CD4-positive, alpha-beta T cell (primary cell): ENCODE results near the gene MRPS35. TPM values are rescaled to one million over a fixed set of nuclear protein-coding genes. Genes with fewer than 3 reads are reported as not detected.

Experiments
- ATAC-seq: fragments of 200-7000 bp; cut with Tn5 transposase; one replicate; pipeline ENCODE4 v1.10.0; 2022; ENCODE audit warnings: mild to moderate bottlenecking; ENCODE audit not compliant: poor library complexity
- CTCF ChIA-PET: fragments of 350-600 bp; sonication (Branson Sonifier 250); formaldehyde crosslinking; loops from one replicate; lab custom pipeline; 2021; ENCODE audit warnings: antibody characterized with exemption, inconsistent platforms; lab: Charles Lee
- POLR2A ChIA-PET: fragments of 350-600 bp; sonication (Branson Sonifier 250); formaldehyde crosslinking; loops from one replicate; lab custom pipeline; 2021; ENCODE audit warnings: antibody characterized with exemption, inconsistent platforms; lab: Charles Lee
- DNase-seq, 14 experiments: peaks; one replicate each; pipeline ENCODE4 v3.0.0-alpha.2; 2013 to 2020; ENCODE audit warnings: mixed read lengths in 2 of 14
- H3K27ac ChIP-seq, 2 donors: one replicate each; pipeline versions ENCODE4 v1.5.1 to v1.7.0; 2013; ENCODE audit warnings: low read length in 2 of 2, low read depth in 1 of 2, mild to moderate bottlenecking in 1 of 2
- H3K27me3 ChIP-seq, 2 experiments: 1 replicate in 1 of 2; 2 replicates in 1 of 2; pipeline versions ENCODE4 v1.6.1 to v1.7.0; 2013; ENCODE audit warnings: low read length in 2 of 2, control low read depth in 1 of 2, mild to moderate bottlenecking in 1 of 2, moderate library complexity in 1 of 2; ENCODE audit not compliant: insufficient read depth in 2 of 2, control insufficient read depth in 1 of 2
- H3K36me3 ChIP-seq: one replicate; pipeline ENCODE4 v1.6.1; 2013; ENCODE audit warnings: low read length, control low read depth; ENCODE audit not compliant: insufficient read depth
- H3K4me1 ChIP-seq: one replicate; pipeline ENCODE4 v1.6.1; 2013; ENCODE audit warnings: low read length, control low read depth; ENCODE audit not compliant: insufficient read depth
- H3K4me3 ChIP-seq: one replicate; pipeline ENCODE4 v1.5.1; 2013; ENCODE audit warnings: mild to moderate bottlenecking, low read length, moderate library complexity
- H3K9me3 ChIP-seq, 2 experiments: 1 replicate in 1 of 2; 2 replicates in 1 of 2; pipeline versions ENCODE4 v1.6.1 to v1.7.0; 2013; ENCODE audit warnings: low read length in 2 of 2, mild to moderate bottlenecking in 2 of 2, control low read depth in 1 of 2, moderate library complexity in 1 of 2; ENCODE audit not compliant: control insufficient read depth in 1 of 2, insufficient read depth in 1 of 2
- H3K27ac Mint-ChIP-seq: one replicate; pipeline ENCODE4 v1.8.0; 2020; ENCODE audit warnings: mixed read lengths
- H3K27me3 Mint-ChIP-seq: one replicate; pipeline ENCODE4 v1.8.0; 2021; ENCODE audit warnings: mixed read lengths
- H3K36me3 Mint-ChIP-seq: one replicate; pipeline ENCODE4 v1.8.0; 2021; ENCODE audit warnings: low read depth, mixed read lengths
- H3K4me1 Mint-ChIP-seq: one replicate; pipeline ENCODE4 v1.8.0; 2021; ENCODE audit warnings: low read depth, mixed read lengths
- H3K4me3 Mint-ChIP-seq: one replicate; pipeline ENCODE4 v1.8.0; 2020; ENCODE audit warnings: mild to moderate bottlenecking, mixed read lengths
- H3K9me3 Mint-ChIP-seq: one replicate; pipeline ENCODE4 v1.8.0; 2020; ENCODE audit warnings: mixed read lengths
- intact Hi-C, 2 experiments: fragments of 100-400 bp; cut with DNase I in 1 of 2; cut with micrococcal nuclease in 1 of 2; formaldehyde crosslinking; loops; one replicate each; pipeline versions ENCODE4 v1.15.1 to v1.9.0; 2023 to 2025; cut with DNase I, micrococcal nuclease
- total RNA-seq, 174 experiments: library from RNA in 2 of 174; stranded (reverse) in 2 of 174; gene quantifications; one replicate each; pipeline ENCODE4 v1.2.3 and lab custom pipeline; 2021 to 2026
- TF ChIP-seq, protein P1 (sequence below): fragments of 200-600 bp; IDR thresholded peaks from one replicate; pipeline ENCODE4 v1.8.0; 2022; ENCODE audit warnings: antibody characterized with exemption, mild to moderate bottlenecking

Gene MRPS35
- total RNA-seq, 2 experiments from 2014 or later: 22.1 to 23.9 TPM

DNA sequence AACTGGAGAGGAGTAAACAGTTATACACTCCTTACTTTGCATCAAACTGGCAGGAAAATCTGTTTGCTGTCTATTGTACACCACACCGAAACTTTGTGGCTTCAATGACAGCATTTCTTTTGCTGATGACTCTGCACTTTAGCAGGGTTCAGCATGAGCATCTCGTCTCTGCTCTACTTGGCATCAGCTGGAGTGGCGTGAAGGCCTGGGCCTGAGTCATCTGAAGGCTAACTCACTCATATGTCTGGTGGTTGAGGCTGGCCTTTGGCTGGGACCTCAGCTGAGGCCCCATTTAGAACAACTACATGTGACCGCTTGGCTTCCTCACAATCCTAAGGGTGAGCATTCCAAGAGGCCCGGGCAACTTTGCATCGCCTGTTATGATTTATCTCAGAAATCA is 43.1 kb upstream of the MRPS35 start:
- DNase-seq (peak in 1 of 14 experiments; percentile 5), ATAC-seq (no peak)
- H3K9me3 ChIP-seq: no peaks in the 10 kb centered on the region
- no peaks in the 10 kb centered on the region for H3K9me3 Mint-ChIP-seq
- H3K27ac Mint-ChIP-seq: no peak overlapping the region
- H3K27ac ChIP-seq: no peak overlapping the region
- no peak overlapping the region for H3K4me3 Mint-ChIP-seq
- H3K4me1 ChIP-seq: no peaks in the 10 kb centered on the region
- H3K36me3 ChIP-seq: no peaks in the 10 kb centered on the region
- H3K4me3 ChIP-seq: no peak overlapping the region
- peaks cover 16% of the 10 kb centered on the region for H3K36me3 Mint-ChIP-seq
- TF ChIP-seq, protein P1, sequence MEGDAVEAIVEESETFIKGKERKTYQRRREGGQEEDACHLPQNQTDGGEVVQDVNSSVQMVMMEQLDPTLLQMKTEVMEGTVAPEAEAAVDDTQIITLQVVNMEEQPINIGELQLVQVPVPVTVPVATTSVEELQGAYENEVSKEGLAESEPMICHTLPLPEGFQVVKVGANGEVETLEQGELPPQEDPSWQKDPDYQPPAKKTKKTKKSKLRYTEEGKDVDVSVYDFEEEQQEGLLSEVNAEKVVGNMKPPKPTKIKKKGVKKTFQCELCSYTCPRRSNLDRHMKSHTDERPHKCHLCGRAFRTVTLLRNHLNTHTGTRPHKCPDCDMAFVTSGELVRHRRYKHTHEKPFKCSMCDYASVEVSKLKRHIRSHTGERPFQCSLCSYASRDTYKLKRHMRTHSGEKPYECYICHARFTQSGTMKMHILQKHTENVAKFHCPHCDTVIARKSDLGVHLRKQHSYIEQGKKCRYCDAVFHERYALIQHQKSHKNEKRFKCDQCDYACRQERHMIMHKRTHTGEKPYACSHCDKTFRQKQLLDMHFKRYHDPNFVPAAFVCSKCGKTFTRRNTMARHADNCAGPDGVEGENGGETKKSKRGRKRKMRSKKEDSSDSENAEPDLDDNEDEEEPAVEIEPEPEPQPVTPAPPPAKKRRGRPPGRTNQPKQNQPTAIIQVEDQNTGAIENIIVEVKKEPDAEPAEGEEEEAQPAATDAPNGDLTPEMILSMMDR: no peak
- no peaks in the 10 kb centered on the region for H3K27me3 ChIP-seq
- H3K4me1 Mint-ChIP-seq: no peaks in the 10 kb centered on the region
- no peaks in the 10 kb centered on the region for H3K27me3 Mint-ChIP-seq
- ChIA-PET POLR2A (no interaction called here), CTCF (no interaction called here)
- intact Hi-C loops: no loop called here

DNA sequence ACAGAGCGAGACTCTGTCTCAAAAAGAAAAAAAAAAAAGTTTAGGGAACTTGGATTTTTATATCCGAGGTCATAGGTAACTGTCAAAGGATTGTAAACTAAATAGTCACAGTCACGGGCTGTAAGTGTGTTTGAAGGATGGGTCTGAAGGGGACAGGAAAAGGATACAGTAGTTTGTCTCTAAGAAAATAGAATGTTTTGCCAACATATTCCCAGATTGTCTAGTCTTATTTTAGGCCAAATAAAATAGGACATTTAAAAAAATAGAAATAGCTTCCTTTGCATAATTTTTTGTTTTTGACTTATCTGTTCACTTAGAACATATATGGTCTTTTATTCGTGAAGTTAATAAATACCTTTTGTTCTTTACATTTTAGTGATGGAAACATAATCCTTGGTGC is 38.6 kb upstream of the MRPS35 start:
- no peaks in the 10 kb centered on the region for H3K27me3 Mint-ChIP-seq
- H3K36me3 ChIP-seq: no peaks in the 10 kb centered on the region

DNA sequence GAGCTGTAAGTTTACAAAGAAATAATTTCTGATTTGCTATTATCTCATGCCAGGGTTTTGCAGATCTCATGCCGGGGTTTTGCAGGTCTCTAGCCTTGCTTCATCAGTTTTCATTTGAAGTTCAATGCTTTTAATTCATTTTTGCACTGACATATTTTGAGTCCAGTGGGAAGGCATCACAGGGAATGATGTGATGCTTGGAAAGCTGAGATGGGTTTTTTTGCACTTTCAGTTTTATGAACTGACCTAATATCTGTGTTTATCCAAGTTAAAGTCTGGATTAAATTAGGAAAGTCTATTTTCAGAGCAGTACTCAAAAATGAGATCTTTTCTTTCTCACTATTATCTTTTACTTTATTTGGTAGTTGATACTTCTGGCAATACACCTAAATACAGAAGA is 38.0 kb upstream of the MRPS35 start:
- Mint-ChIP-seq H3K4me3 (no peak overlapping the region), H3K36me3 (peaks cover 16% of the 10 kb centered on the region), H3K4me1 (no peaks in the 10 kb centered on the region), H3K9me3 (no peaks in the 10 kb centered on the region), H3K27me3 (no peaks in the 10 kb centered on the region), H3K27ac (no peak overlapping the region)
- Histone ChIP-seq H3K9me3 (no peaks in the 10 kb centered on the region), H3K4me1 (no peaks in the 10 kb centered on the region), H3K27me3 (no peaks in the 10 kb centered on the region), H3K27ac (no peak overlapping the region), H3K4me3 (no peak overlapping the region), H3K36me3 (no peaks in the 10 kb centered on the region)
- ChIA-PET POLR2A (no interaction called here), CTCF (no interaction called here)
- DNase-seq (no peak), ATAC-seq (no peak)
- TF ChIP-seq, protein P1: no peak
- intact Hi-C loops: no loop called here

More for the DNA sequence above, 38.6 kb upstream of the MRPS35 start:
- TF ChIP-seq, protein P1: no peak
- POLR2A ChIA-PET: no interaction called here
- Mint-ChIP-seq H3K4me1 (no peaks in the 10 kb centered on the region), H3K4me3 (no peak overlapping the region), H3K36me3 (peaks cover 20% of the 10 kb centered on the region), H3K9me3 (no peaks in the 10 kb centered on the region), H3K27ac (no peak overlapping the region)
- DNase-seq: no peak
- intact Hi-C loops: no loop called here
- no peaks in the 10 kb centered on the region for H3K27me3 ChIP-seq
- no peak overlapping the region for H3K4me3 ChIP-seq
- no peaks in the 10 kb centered on the region for H3K9me3 ChIP-seq
- H3K27ac ChIP-seq: no peak overlapping the region
- no peaks in the 10 kb centered on the region for H3K4me1 ChIP-seq
- CTCF ChIA-PET: no interaction called here
- no peak for ATAC-seq
